ENCODE results near the gene RFX3. TPM values are rescaled to one million over a fixed set of nuclear protein-coding genes. Genes with fewer than 3 reads are reported as not detected.

The RFX3 gene
- total and polyA plus RNA-seq, 4 donors = 0.30 to 4.6 (median 1.5) TPM

DNA sequence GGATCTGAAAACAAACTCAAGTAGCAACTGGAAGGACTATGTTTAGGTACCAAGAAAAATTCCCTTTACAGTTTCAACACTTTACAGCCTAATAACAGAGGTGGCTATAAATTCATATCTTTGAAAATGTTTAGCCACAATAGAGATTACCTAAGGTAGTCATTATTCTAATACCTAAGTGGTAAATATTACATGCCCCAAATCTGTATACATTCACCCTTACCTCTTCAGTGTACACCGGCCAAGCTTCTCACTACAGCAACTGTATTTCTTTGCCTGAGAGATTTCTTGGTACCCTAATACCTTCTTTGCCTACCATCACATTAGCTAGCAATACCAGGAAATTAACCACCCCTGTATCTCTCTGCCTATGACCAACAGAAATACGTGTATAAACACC, 154.0 kb downstream of the RFX3 start:
- TF ChIP-seq, protein P1, sequence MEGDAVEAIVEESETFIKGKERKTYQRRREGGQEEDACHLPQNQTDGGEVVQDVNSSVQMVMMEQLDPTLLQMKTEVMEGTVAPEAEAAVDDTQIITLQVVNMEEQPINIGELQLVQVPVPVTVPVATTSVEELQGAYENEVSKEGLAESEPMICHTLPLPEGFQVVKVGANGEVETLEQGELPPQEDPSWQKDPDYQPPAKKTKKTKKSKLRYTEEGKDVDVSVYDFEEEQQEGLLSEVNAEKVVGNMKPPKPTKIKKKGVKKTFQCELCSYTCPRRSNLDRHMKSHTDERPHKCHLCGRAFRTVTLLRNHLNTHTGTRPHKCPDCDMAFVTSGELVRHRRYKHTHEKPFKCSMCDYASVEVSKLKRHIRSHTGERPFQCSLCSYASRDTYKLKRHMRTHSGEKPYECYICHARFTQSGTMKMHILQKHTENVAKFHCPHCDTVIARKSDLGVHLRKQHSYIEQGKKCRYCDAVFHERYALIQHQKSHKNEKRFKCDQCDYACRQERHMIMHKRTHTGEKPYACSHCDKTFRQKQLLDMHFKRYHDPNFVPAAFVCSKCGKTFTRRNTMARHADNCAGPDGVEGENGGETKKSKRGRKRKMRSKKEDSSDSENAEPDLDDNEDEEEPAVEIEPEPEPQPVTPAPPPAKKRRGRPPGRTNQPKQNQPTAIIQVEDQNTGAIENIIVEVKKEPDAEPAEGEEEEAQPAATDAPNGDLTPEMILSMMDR (IDR thresholded peaks at IDR 0.05; ENCODE audit: low read depth, low read length, missing input control) = no peak
- TF ChIP-seq, protein P2, sequence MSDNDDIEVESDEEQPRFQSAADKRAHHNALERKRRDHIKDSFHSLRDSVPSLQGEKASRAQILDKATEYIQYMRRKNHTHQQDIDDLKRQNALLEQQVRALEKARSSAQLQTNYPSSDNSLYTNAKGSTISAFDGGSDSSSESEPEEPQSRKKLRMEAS (IDR thresholded peaks at IDR 0.05) = no peak
- TF ChIP-seq, protein P3, sequence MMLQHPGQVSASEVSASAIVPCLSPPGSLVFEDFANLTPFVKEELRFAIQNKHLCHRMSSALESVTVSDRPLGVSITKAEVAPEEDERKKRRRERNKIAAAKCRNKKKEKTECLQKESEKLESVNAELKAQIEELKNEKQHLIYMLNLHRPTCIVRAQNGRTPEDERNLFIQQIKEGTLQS (IDR thresholded peaks at IDR 0.05) = no peak
- no peak for TF ChIP-seq HNF4A (conservative IDR thresholded peaks at IDR 0.05)
- no peak overlapping the region for H3K4me3 ChIP-seq (ENCODE audit: low read depth in 1 of 3, low read length in 3 of 3)
- H3K9ac ChIP-seq (ENCODE audit: low read depth in 1 of 2, low read length in 2 of 2) = no peak overlapping the region
- no peaks in the 10 kb centered on the region for H3K36me3 ChIP-seq (ENCODE audit: control insufficient read depth in 4 of 4, insufficient read depth in 3 of 4, low read depth in 1 of 4, low read length in 3 of 4)
- H3K9me3 ChIP-seq (ENCODE audit: control insufficient read depth in 4 of 4, low read length in 3 of 4) = no peaks in the 10 kb centered on the region
- no peaks in the 10 kb centered on the region for H3K27me3 ChIP-seq (ENCODE audit: control insufficient read depth in 4 of 4, insufficient read depth in 4 of 4, low read length in 3 of 4)
- 94% methylated on average over 2 of the region's 2 CpGs for WGBS
- no peaks in the 10 kb centered on the region for H3K4me1 ChIP-seq (ENCODE audit: control insufficient read depth in 4 of 4, insufficient read depth in 4 of 4, low read length in 3 of 4)
- DNase-seq (ENCODE audit: low spot score) = no peak
- no peak overlapping the region for H3K27ac ChIP-seq (ENCODE audit: low read depth in 1 of 2, low read length in 2 of 2)

DNA sequence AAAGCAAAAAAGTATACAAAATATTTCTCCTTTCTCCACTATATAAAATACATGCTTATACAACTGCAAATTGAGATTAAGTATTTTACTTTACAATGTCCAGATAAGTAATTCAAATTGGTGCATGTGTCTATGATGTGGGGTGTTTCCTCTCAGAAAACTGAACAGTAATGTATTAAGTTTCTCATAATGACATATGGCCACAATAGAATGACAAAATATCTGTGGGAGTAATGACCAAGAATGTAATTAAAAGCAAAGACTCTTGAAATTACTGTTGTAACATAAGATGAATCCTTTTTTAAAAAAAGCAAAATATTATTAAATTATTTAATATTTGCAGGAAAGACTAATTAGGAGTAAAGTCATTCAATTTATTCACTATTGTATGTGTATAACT, 155.1 kb downstream of the RFX3 start:
- Histone ChIP-seq H3K27ac (ENCODE audit: low read depth in 1 of 2, low read length in 2 of 2) (no peak overlapping the region), H3K9me3 (ENCODE audit: control insufficient read depth in 4 of 4, low read length in 3 of 4) (no peaks in the 10 kb centered on the region), H3K36me3 (ENCODE audit: control insufficient read depth in 4 of 4, insufficient read depth in 3 of 4, low read depth in 1 of 4, low read length in 3 of 4) (no peaks in the 10 kb centered on the region), H3K9ac (ENCODE audit: low read depth in 1 of 2, low read length in 2 of 2) (no peak overlapping the region), H3K27me3 (ENCODE audit: control insufficient read depth in 4 of 4, insufficient read depth in 4 of 4, low read length in 3 of 4) (no peaks in the 10 kb centered on the region), H3K4me1 (ENCODE audit: control insufficient read depth in 4 of 4, insufficient read depth in 4 of 4, low read length in 3 of 4) (no peaks in the 10 kb centered on the region), H3K4me3 (ENCODE audit: low read depth in 1 of 3, low read length in 3 of 3) (no peak overlapping the region)
- TF ChIP-seq HNF4A (conservative IDR thresholded peaks at IDR 0.05) = no peak
- no peak for TF ChIP-seq NR2F2 (IDR thresholded peaks at IDR 0.05)
- TF ChIP-seq, protein P3 (IDR thresholded peaks at IDR 0.05) = no peak
- TF ChIP-seq FOXA2 (IDR thresholded peaks at IDR 0.05) = no peak
- TF ChIP-seq RAD21 (IDR thresholded peaks at IDR 0.05) = no peak
- TF ChIP-seq, protein P4, sequence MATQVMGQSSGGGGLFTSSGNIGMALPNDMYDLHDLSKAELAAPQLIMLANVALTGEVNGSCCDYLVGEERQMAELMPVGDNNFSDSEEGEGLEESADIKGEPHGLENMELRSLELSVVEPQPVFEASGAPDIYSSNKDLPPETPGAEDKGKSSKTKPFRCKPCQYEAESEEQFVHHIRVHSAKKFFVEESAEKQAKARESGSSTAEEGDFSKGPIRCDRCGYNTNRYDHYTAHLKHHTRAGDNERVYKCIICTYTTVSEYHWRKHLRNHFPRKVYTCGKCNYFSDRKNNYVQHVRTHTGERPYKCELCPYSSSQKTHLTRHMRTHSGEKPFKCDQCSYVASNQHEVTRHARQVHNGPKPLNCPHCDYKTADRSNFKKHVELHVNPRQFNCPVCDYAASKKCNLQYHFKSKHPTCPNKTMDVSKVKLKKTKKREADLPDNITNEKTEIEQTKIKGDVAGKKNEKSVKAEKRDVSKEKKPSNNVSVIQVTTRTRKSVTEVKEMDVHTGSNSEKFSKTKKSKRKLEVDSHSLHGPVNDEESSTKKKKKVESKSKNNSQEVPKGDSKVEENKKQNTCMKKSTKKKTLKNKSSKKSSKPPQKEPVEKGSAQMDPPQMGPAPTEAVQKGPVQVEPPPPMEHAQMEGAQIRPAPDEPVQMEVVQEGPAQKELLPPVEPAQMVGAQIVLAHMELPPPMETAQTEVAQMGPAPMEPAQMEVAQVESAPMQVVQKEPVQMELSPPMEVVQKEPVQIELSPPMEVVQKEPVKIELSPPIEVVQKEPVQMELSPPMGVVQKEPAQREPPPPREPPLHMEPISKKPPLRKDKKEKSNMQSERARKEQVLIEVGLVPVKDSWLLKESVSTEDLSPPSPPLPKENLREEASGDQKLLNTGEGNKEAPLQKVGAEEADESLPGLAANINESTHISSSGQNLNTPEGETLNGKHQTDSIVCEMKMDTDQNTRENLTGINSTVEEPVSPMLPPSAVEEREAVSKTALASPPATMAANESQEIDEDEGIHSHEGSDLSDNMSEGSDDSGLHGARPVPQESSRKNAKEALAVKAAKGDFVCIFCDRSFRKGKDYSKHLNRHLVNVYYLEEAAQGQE (IDR thresholded peaks at IDR 0.05) = no peak
- TF ChIP-seq YY1 (IDR thresholded peaks at IDR 0.05) = no peak
- TF ChIP-seq GABPA (IDR thresholded peaks at IDR 0.05 in 1 of 2, conservative IDR thresholded peaks at IDR 0.05 in 1 of 2) = no peak
- TF ChIP-seq, protein P1 (IDR thresholded peaks at IDR 0.05; ENCODE audit: low read depth, low read length, missing input control) = no peak
- no peak for TF ChIP-seq FOXA1 (IDR thresholded peaks at IDR 0.05)
- no peak for TF ChIP-seq TAF1 (conservative IDR thresholded peaks at IDR 0.05)
- TF ChIP-seq RXRA (IDR thresholded peaks at IDR 0.05) = no peak
- TF ChIP-seq EGR1 (IDR thresholded peaks at IDR 0.05; ENCODE audit: low read depth in 2 of 2) = no peak
- no peak for TF ChIP-seq JUND (IDR thresholded peaks at IDR 0.05)
- TF ChIP-seq, protein P5, sequence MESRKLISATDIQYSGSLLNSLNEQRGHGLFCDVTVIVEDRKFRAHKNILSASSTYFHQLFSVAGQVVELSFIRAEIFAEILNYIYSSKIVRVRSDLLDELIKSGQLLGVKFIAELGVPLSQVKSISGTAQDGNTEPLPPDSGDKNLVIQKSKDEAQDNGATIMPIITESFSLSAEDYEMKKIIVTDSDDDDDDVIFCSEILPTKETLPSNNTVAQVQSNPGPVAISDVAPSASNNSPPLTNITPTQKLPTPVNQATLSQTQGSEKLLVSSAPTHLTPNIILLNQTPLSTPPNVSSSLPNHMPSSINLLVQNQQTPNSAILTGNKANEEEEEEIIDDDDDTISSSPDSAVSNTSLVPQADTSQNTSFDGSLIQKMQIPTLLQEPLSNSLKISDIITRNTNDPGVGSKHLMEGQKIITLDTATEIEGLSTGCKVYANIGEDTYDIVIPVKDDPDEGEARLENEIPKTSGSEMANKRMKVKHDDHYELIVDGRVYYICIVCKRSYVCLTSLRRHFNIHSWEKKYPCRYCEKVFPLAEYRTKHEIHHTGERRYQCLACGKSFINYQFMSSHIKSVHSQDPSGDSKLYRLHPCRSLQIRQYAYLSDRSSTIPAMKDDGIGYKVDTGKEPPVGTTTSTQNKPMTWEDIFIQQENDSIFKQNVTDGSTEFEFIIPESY (IDR thresholded peaks at IDR 0.05) = no peak
- TF ChIP-seq HNF4G (IDR thresholded peaks at IDR 0.05) = no peak
- TF ChIP-seq SP1 (IDR thresholded peaks at IDR 0.05) = no peak
- DNase-seq (ENCODE audit: low spot score) = no peak

Data from liver (tissue), 9 donors.